Measurements from ENCODE around the gene TNFRSF4.

- TF ChIP-seq CTCF (conservative IDR thresholded peaks at IDR 0.05 in 1 of 2, IDR thresholded peaks at IDR 0.05 in 1 of 2; ENCODE audit: extremely low read depth in 1 of 2, insufficient read depth in 1 of 2, low read depth in 1 of 2, low read length in 2 of 2) (no peak), EZH2 (IDR thresholded peaks at IDR 0.05; ENCODE audit: borderline replicate concordance, low read length) (no peak)
These were observed 42.2 kb downstream of the TNFRSF4 start for GRCh38 chr1:1171546-1172340.
